Left renal cortex interstitium (tissue), 4 donors: ENCODE results near the gene STAT4. TPM values are rescaled to one million over a fixed set of nuclear protein-coding genes. Genes with fewer than 3 reads are reported as not detected.

Source experiments
- DNase-seq, 4 donors: peaks; one replicate each; pipeline ENCODE4 v3.0.0-alpha.2; 2013; ENCODE audit warnings: low read depth in 4 of 4, low spot score in 2 of 4, missing footprints in 1 of 4
- polyA plus RNA-seq, 4 donors: library from polyadenylated mRNA; unstranded; fragments of 120-200 nt; gene quantifications; one replicate each; pipeline ENCODE4 v1.2.1, GENCODE V29; 2013; ENCODE audit not compliant: insufficient read length in 4 of 4

The STAT4 gene
- polyA plus RNA-seq, 4 donors = 8.1 to 13.1 (median 9.3) TPM

DNA sequence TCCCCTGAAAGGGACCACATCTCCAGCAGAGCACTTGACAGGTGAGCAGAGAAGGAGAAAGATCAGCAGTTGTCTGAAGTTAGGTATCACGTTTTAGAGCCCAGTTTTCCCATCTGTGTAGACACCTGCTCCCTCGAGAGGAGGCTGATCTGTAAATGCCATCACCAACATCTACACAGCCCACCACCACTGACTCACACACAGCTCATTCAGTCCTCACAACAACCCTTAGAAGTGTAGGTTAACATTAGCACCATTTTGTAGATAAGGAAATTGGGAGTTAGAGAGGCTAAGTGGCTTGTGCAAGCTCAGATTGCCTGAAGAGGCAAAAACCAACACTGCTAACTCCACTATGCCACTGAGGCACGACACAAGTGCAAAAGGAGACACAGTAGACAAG, 99.6 kb downstream of the STAT4 start:
- DNase-seq = no peak

DNA sequence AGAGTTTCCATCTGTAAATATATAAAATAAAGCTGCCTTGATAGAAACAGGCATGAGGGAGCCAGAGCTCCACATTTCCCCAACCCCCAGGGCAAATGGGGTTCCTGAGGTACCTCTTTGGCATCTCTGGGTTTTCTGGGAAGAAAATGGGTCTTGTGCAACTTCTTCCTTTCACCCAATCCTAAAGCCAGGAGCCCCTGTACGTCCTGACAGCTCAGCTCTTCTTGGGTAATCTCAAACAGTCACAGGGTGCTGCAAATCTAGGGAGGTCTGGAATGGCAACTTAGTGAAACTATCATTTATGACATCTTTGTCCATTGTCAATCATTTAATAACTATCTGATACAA, 100.2 kb downstream of the STAT4 start:
- DNase-seq = no peak

DNA sequence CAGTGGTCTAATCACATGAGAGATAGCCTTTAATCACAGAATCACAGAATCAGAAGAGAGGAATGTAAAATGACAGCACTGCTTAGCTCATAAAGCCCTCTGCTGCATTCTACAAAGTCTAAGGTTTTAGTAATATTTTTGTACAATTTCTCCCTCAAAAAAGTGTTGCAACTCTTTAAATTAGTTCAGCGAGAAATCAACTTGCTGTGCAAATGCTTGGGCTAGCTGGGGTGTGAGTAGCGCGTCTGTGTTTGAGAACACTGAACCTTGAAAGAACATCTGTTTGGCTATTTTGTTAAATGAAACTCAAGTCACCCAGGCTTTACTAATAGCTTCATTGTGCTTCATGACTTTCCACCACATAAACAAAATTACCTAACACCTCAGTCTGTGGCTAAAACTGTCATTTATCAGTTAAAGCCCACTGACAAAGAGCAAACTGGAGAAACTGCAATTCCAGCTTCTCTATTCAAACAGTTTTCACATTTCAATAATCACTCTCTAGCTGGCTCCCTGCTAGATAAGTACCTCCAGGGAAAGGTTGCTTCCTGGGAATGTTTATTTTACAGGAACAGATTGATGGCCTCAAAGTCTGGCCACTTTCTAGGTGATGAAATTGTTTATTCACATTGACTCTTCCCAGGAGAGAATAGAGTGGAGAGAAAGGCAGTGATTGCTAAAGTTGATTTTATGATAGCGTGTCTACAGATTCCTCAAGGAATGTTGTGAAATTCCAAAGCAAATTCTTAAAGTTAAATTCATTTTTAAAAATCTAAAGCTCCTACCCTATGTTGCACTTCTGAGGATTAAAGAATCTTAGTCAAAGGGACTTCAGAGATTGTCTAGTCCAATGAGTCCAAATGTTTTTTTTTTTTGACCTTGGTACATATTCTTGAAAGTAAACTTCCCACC, 100.8 kb downstream of the STAT4 start:
- DNase-seq = peak in 1 of 4 donors; percentile 18

DNA sequence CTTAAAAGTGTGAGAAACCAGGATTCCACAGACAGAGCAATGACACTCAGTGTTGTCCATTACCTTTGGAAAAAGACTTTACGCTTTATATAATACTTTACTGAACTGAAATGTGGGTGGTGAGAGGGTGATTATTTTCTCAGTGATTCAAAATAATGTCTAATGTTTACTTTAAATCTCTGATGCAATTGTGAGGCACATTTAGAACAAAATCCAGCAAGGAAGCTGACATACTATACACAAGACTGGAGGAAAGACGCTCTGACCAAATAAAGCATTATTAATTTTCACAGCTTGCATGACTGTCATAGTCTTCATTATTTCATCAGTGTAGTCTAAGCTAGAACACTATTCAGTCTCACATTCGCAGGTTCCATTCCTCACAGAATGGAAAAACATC, 102.7 kb downstream of the STAT4 start:
- no peak for DNase-seq

DNA sequence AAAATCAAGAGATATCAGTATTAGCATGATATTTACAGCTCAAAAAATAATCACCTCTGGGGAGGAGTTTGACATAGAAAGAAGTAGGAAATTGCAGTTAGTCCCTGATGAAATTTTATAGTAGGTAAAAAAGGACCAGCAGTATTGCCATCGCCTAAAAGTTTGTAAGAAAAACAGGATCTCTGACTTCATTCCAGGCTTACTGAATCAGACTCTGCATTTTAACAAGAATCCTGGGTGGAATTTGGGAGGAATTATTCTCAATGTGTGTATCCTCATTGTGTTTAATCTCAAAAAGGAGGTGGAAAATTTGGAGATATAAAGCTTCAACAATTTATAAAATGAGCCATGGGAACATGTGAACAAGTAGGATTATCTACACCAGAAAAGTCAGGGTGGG, 105.7 kb downstream of the STAT4 start:
- no peak for DNase-seq

DNA sequence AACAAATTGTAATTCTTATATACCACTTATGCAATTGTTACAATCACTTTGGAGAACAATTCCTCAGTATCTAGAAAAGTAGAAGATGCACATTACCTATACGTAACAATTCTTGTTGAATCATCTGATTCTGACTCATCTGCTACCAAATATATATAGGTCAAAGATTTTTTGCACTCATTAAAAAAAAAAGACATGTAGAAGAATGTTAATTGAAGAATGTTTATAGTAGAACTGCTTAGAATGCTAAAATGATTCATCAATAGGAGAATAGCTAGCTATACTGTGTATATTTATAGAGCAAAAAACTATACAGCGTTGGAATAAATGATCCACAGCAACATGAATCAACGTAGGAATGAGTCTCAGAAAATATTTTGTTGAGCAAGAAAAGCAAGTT, 107.4 kb downstream of the STAT4 start:
- no peak for DNase-seq

DNA sequence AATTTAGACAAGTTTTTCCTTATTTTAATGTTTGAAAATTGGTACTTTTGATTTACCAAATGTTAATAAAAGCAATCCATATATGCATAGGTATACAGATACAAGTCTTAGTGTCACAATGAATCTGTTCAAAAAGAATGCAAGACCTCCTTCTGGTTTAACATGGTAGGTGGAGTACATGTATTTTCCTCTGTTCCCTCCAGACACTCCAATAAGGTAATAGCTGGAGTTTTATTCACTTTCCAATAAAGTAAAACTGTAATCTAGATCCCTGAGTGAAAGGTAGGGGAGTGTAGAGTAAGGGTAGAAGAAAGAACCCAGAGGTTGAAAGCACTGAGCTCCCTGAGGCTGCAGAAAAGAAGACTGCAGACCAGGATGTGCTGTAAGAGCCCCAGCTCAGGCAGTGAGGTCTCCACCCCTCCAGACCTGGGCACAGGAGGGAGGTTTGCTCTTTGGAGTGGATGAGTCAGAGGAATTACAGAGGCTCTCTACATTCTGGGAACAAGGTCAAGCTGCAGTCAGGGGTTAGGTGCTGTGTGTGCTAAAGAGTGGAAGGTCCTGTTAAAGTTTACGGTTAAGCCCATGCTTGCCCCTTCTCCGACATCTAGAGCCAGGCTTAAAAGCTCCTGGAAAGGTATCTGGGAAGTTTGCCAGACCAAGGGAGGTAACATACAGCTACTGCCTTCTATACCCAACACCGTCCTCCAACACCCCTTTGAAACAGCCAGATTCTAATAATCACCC, 109.2 kb downstream of the STAT4 start:
- no peak for DNase-seq

DNA sequence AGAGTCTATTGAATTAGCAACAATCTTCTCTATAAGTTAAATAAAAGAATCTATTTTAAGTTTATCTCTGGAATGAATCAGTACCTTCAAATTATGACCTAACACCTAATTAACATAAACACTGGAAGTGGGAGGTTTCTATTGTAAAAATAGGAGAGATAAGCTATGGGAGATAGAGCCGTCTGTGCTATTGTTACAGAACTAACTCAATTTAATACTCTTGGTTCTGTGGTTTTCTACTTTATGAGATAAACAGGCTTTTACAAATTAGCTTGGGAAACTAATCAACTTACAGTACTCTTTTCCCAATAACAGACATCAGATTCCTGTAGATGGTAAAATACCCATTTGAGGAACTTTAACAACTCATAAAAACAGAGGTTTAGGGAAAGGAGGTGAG, 111.2 kb downstream of the STAT4 start:
- no peak for DNase-seq

DNA sequence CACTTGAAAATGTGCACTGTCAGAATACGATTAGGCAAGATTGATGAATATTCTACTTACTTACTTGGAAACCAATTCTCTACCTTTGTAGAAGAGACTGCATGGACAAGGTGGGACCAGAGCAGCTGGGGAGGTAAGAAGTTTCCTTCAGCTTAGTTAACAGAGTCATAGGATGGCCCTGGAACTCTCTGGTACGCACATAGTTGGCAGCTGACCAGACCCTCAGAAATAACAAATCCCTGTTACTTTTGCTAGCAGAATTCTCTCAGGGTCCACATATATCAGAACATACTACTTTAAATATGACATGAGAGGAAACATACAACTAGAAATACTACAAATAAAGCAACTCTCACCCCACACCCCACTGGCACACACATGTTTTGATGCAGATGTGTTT, 112.1 kb downstream of the STAT4 start:
- no peak for DNase-seq

DNA sequence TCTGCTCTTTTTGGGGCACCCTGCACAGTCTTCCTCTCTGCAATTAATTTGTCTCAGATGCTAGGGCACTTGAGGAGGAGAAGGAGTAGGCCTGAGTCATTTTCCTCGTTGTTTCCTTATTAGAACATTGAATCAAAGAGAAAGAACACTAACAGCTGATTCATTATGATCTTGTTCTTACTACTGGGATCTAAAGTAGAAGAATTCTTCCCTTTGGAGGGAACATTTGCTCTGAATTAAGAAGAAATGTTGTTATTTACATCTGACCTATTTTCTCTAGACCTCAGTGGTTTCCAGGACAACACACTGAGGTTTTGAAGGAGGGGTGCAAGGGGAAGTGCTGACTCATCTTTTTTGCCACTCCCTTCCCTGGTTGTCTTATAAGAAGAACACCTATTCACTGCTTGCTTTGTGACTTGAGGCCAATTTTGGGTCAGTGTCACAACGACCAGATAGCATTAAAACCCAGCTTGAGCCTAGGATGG, 112.5 kb downstream of the STAT4 start:
- DNase-seq = no peak

DNA sequence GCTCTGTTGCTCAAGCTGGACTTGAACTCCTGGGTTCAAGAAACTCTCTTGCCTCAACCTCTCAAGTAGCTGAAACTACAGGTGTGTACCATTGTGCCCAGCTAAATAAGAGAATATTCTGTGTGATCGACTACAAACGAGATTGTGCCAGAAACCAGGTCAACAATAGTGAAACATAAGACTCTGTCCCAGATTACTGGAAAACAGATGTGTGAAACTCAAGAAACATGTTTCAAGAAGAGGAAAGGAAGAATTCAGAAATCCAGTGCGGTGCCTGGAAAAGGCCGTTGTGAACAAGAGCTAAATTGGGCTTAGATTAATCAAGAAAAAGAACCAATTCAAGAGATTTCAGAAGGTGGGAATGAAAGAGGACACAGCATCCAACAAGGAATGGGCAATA, 113.4 kb downstream of the STAT4 start:
- DNase-seq = no peak

DNA sequence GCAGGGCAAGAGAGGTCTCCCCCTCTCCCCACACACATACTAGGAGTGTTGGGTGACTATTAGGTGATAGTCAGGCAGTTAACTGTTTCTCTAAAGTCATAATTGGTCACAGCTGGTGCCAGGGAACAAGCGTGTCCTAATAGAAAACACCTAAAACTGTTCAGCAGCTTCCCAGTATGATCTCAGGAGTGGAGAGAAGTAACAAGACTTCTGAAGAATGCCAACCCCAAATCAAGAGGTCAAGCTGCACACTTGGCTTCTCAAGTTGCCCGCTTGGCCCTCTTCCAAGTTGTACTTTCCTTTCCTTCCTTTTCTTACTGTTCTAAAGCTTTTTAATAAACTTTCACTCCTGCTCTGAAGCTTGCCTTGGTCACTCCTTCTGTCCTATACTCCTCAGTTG, 114.4 kb downstream of the STAT4 start:
- no peak for DNase-seq

DNA sequence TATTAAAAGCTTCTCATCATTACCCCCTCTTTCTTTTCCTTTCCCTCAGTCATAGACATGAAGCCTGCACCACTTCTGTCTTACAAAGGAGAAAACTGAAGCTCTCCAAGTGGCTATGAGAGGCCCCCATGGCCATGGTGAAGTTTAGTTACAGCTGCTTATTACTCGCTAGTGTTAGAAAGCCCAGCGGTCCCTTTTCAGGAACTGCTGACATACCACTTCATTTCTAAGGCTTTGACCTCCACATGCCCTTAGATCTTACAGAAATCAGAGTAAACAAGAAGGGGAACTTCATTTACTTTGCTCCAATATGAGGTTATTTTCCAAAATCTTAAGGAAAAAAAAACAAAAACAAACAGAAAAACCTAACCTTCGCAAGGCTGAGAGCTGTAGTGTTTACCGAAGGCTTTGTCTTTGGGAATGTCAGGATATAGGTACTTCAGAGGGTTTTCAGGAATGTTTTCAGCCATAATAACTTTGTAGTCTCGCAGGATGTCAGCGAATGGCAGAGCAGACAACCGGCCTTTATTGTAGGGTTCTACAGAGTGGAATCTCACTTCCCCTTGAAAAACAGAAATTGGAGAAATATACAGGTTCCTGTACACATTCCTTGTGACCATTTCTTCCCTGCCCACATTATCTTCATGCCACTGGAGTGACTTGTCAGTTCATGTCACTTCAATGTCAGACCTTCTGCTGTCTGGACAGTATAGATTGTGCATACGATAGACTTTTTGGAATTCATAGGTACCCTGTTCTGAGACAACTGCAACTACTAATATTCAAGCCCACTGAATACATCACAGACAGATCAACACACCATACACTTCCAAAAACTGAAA, 118.0 kb downstream of the STAT4 start:
- no peak for DNase-seq

DNA sequence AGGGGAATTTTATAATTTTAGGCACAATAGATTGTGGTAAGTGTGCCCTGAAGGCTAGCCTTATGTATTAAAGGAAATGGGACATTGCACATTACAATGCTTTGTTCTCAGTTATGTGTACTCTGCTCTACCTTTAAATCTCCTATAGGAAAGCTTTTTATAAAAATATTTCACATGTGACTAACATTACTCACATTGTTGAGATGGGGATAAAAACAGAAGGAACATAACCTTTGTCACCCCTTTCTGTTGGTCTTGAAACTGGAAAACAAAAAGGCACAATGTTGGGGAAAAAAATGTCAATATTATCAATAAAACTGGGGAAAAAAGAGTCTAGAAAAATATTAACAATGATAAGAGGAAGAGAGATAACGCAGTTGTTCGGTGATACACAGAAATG, 119.5 kb downstream of the STAT4 start:
- no peak for DNase-seq

DNA sequence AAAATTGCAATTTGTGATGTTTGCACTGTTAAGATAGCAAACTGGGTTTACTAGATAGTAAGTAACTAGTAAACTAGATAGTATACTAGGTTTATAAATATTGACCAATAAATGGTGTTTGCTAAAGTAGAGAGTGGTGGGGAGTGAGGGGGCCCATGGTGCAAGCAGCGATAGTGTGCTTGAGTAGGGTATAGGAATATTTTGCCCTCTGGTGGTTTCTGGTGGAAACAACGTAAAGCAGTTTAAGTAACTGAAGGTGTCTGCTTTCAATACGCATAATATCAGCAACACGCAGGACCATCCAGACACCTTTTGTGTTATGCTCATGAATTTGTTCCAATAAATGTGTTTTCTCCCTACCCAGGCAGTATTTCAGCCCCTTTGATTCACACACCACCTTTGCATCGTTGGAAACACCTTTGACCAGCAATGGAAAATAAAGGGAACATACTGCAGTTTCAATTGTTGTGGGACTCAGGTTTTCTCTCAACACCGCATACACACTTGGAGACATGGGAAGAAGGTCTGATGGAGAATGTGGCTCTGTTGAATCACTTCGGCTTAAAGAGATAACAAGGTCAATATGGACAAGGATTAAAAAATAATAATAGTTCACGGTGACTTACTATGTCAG, 120.2 kb downstream of the STAT4 start:
- DNase-seq = peak in 1 of 4 donors; percentile 29

DNA sequence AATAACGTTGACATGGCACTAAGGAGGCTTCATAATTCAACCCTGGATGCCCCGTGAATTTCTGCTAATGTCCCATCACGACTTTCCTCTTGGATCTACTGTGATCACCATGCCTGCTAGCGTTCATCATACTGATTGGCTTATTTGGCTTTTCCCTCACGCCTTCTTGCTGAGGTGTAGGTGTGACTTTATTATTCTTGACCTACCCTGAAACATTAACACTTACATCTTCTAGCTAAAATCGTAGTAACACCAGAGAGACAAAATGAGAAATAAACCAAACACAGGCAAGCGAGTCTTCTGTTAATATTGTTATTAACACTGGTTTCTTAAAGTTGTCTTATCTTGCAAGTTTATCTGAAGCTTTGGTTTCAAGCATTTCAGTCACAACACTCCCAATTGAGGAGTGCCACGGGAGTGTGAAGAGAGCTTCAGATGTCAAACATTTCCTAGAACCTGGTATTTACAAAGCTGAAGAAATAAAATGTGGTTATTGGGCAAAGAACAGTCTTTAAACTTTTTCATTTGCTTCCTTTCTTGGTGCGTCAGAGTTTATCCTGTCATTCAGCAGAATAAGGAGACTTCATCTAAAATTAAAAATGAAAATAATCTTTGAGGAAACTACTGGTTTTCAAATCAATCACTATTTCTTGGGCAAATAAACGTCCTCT, 121.4 kb downstream of the STAT4 start:
- DNase-seq = no peak

DNA sequence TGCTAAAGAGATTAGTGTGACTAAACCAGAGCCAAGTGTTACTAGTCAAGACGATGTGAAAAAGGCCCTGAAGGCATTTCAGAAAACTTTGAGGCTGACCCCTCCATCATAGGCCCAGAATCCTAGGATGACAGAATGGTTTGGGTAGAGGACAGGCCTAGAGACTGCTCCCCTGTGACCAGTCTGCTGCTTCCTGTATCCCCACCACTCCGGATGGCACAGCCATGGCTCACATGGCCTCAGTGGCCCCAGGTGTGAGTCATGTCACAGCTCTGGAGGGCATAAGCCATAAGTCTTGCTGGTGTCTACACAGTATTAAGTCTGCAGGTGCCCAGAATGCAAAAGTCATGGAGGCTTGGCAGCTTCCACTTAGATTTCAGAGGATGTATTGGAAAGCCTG, 124.4 kb downstream of the STAT4 start:
- DNase-seq = no peak

DNA sequence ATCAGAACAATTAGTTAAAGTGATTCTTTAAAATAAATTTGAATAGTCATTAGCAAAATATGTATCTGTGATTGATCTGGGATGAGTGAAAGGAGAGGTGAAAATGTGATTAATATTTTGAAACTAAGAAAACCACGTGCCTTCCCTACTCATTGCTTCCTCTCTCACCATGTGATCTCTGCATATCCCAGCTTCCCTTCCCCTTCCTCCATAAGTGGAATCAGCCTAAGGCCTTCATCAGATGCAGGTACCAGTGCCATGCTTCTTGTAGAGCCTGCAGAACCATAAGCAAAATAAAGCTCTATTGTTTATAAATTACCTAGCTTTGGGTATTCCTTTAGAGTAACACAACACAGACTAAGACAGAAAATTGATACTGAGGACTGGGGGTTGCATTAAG, 125.7 kb downstream of the STAT4 start:
- DNase-seq = no peak

DNA sequence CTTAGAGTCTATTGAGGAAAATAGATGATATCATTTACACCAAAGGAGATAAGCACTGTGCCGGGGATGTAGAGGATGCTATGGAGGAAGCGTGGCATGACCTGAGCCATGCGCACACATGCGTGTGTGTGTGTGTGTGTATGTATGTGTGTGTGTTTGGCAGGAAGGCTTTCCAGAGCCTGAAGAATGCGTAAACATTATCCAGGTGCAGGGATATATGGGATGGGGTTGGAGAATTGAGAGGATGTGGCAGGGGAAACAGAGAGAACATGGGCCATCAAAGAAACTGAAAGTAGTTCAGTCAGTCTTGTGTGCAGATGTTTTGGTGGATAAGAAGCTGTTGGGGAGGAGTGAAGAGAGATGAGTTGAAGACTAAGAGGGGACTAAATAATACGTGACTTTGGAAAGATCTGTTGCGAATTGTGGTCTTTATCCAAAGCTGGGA, 127.5 kb downstream of the STAT4 start:
- no peak for DNase-seq
